GM19023 (cell line): ENCODE results near the gene VEGFA.

Experiments
- ATAC-seq: cut with Tn5 transposase; IDR thresholded peaks from one replicate; pipeline ENCODE4 v1.9.1; 2021; ENCODE audit warnings: mild to moderate bottlenecking, moderate library complexity; ENCODE audit not compliant: unreplicated experiment

VEGFA gene

DNA sequence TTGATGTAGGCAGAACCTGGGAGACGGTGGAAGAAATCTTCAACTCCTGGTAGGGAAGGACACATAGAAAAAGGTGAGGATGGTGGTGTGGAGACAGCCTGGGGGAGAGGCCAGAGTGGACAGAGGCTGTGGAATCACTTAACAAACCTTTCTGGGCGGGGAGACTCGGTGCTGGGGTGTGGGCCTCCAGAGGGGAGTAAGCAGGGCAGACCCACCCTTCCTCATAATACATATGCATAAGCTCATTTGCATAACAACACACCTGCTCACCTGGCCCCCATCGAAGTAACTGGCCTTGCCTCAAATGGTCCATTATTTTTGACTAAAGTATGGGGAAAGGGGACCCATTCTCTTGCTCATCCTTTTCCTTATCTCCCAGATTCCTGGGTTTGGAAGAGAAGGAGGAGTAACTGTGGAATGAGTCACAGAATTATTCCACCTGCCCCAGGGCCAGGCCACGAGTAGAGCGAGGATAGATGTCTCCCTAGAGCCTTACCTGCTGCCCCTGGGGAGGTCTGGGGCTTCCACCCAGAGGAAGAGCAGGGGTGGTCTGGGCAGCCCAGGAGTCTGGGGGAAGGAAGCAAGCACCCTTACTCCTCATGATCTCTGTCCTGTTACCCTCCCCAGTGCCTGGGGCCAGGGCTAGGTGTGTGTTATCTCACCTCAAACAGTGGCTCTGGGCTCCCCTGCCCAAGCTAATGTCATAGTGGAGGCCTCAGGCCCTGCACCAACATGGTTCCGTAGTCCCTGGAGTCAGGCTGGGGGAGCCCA, 10.7 kb upstream of the VEGFA start:
- ATAC-seq = no peak

DNA sequence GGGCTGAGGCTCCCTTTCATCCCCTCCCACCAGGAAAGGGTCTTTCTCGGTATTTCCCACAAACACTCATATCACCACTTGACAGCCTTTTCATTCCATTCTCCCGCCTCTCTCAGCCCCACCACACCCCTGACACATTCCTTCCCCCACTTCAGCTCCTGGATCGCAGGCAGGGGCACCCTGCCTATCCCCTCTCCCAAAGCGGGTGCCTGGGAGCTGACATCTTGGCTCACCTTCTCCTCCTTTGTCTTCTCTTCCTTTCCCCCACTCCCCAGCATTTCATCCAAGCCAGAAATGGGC, 10.2 kb upstream of the VEGFA start:
- no peak for ATAC-seq

DNA sequence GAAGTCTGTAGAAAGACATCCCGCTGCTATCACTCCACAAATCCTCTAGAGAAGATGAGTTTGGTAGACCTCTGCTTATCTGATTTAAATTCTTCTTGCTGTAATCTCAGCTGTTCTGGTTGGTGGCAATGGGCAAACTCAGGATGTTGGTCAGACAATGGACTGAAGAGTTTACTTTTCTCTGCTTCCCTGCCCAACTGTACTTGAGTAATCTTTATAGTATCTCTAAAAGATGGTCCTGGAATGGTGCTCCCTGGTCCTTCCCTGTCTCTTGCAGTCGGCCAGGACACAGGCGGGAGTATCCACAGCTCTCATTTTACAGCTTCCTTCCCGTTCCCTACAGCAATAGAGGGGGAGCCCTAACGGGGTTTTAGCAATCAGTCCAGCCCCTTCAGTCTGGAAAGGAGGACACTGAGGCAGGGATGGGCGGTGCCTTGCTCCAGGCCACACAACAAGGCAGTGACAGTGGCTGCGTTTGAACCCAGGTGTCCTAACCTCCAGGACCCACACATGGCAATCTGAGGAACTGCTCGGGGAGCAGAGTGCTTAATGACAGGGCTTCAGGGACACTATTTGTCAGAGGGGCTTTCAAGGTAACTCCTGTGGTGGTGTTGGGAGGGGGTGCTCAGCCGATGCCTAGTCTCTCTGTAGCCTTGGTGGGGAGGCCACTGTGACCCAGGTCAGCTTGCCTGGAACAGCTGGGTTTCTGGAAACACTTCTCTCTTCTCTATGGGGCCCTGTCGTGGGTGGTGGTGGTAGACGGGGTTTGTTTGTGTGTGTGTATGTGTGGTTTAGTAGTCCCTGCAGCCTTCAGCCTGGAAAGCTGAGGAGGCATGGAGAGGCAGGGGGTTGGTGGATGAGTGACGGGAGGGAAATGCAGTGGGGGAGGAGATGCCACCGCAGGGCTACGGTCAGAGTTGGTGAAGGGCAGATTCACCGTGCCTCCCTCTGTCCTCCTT, 9.5 kb upstream of the VEGFA start:
- no peak for ATAC-seq

DNA sequence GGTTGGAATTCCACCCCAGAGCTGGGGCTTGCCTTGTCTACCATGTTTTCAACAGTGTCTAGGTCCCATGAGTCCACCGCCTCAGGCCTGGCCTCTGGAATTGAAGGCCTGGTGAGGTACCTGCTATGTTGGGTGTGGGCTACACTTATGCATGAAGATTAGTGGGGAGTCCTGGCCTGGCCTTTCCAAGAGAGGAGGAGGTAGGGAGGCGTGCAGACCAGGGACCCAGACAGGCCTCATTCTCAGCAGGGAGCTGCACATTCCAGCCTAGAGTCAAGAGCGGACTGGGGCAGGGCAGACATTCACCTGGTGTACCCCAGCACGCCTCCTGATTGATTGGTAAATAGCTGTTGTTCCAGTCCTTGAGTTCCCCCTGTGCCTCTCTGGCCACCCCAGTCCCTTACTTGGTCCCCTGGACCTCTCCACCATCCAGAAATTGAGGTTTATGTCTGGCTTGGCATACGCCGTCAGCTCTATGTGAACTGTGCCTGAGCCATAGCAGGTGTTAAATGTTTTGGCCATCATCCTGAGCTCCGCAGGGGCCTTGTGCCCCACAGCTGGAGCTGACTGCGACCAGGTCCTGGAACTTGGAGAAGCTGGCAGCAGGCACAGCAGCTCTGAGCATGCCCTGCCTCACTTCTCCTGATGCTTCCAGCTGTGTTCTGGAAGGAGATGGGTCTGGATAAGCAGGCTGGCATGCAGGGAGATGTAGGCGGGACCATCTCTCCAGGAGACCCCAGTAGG, 8.2 kb upstream of the VEGFA start:
- ATAC-seq = no peak

DNA sequence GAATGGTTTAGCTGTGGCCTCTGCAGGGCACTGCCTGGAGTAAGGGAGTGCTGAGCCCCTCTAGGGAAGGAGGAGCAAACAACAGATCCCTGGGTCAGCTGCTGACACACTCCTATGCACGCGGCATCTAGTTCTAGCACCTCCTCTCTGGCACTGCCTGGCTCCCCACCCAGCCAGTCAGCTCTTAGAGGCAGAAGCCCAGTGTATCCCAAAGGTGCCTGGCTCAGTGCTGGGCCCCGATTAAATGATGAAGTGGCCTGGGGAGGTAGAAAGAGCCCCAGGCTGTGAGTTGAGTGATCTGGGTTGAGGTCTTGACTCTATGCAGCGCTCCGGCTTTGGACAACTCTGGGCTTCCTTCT, 7.6 kb upstream of the VEGFA start:
- ATAC-seq = no peak

DNA sequence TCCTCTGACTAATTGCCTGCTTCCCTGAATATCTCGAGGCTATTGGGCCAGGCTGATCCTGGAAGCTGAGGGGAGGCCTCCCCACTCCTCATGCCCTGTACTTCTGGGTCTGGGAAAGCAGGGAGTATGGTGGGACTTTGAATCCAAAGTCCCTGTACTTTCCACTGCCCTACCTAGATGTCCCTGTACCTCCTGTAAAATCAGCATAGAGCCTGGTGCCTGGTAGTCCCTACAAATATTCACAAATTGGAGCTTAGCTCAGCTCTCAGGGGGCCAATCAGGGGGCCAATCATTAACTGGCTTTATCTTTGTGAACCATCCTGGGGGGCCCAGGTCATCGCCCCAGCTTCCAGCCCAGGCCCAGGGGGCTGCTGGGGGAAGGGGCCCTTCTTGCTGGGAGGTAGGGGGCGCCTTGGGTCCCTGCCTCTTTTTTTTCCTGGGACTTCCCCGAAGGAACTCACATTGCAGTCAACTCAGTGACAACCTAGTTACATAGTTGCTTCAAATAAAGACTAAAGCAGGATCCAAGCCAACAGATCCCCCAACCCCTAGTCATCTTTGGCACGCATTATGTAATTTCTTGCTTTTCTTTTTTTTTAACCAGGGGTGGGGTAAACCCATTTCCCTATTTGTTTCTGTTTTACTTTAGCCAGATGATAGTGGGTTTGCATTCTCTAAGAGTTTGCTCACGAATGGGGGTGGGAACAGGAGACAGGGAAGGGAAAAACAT, 6.9 kb upstream of the VEGFA start:
- no peak for ATAC-seq

DNA sequence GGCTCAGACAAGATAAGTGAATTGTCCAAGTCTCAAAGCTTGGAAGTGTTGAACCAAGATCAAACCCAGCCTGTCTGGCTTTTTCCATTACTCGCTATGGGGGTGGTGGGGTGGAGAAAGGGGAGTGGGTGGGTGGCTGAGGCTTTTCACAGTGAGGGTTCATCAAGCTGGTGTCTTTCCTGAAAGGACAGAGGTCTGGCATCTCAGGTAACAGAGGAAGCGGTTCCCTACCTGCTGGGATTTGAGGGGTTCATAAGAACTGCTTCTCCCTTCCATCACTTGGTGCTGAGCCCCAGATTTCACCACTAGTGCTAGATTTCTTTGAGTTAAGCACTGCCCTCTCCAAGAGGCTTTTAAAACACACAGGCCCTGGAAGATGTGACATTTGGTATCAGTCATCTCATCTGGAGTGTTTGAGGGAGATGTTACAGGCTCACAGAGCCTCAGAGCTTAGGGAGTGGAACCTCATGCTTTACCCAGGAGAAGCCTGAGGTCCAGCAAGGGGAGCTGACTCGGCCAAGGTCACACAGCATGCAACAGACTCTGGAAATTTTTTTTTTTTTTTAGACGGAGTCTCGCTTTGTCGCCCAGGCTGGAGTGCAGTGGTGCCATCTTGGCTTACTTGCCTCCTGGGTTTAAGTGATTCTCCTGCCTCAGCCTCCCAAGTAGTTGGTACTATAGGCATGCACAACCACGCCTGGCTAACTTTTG, 6.0 kb upstream of the VEGFA start:
- no peak for ATAC-seq

DNA sequence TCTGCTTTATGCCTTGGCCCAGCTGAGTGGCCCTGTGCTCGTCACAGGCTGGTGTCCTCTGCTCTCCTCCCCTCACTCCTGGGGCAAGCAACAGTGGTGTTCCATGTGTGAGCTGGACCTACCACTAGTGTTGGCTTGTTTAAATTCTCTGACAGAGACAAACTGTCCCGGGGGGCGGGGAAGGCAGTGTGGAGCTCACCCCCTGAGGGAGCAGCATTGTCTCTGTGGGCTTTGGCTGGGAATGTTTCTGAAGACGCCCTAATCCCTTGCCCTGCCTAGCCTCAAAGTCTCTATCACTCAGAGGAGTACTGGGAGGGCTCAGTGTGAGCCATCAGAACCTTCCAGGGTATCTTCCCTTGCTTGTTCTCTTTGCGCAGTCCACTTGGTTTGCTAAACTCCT, 5.2 kb upstream of the VEGFA start:
- ATAC-seq = no peak

DNA sequence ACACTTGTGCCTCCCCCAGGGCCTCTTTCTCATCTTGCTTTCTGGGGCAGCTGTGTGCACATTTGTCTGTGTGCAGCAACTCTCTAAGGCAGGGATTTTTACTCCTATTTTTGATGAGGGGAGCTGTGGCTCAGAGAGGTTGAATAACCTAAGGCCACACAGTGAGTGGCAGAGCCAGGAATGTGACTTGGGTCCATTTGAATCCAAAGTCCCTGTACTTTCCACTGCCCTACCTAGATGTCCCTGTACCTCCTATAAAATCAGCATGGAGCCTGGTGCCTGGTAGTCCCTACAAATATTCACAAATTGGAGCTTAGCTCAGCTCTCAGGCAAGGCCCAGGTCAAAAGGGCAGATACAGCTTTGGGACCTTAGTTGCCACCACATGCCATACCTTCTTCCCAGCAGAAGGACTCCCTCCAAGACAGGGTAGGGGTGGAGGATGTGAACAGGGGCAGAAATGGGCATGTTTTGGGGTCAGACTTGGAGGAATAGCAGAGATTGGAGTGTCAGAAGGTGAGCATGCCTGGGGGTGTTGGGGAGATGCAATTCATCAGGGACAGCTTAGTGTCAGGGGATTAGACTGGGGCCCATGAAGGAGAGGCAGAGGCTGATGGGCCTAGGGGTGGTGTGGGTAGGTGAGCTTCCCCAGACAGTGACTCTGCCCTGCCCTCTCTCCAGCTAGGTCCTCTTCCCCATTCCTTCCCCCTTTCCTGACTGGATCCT, 4.1 kb upstream of the VEGFA start:
- ATAC-seq = no peak

DNA sequence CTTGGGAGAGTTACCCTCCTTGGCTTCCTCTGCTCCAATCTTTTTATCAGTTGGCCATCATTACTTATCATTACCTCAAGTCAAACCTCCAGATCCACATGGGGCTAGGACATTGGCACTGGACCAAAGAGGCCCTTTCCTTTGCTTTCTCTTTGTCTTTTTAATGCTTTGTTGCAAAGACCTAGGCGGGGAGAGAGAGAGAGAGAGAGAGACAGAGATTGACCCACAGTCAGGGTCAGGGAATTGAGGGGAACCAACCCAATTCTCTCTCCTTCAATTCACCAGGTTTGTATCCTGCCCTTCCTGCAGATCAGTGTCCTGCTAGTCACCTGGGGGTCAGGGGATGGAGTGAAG, 3.5 kb upstream of the VEGFA start:
- no peak for ATAC-seq

DNA sequence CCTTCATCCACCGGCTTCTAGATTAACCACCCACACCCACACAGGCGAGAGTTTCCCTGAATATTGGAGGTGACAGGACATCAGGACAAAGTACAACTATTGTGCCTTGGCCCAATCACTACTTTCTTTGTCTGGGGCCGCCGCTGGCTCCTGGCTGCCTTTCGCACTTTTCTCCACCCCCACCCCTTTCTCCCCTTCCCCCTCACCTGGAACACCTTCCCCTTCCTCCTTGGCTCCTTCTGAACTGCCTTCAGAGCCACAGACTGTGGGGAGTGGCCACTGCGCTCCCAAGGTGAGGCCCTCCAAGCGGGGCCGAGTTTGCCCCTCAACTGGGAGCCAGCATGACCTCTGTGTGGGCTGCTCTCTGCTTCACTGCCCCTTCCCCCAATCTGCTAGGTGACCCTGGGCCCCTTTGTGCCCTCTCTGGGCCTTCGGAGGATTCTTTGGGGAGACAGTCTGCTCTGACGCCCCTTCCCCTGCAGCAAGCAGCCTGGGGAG, 3.0 kb upstream of the VEGFA start:
- ATAC-seq = no peak

DNA sequence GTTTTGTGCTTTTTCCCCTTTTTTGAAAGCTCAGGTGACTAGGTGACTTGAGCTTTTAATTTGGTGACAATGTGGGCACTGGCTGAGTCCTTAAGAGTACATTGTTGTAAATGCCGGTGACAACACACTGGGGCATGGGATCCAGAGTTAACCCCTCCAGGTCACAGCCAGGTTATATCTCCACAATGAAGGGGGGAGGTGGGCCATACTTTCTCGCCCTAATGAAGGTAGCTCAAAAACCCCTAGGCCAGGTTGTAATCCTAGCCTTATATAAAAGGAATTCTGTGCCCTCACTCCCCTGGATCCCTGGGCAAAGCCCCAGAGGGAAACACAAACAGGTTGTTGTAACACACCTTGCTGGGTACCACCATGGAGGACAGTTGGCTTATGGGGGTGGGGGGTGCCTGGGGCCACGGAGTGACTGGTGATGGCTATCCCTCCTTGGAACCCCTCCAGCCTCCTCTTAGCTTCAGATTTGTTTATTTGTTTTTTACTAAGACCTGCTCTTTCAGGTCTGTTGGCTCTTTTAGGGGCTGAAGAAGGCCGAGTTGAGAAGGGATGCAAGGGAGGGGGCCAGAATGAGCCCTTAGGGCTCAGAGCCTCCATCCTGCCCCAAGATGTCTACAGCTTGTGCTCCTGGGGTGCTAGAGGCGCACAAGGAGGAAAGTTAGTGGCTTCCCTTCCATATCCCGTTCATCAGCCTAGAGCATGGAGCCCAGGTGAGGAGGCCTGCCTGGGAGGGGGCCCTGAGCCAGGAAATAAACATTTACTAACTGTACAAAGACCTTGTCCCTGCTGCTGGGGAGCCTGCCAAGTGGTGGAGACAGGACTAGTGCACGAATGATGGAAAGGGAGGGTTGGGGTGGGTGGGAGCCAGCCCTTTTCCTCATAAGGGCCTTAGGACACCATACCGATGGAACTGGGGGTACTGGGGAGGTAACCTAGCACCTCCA, 2.2 kb upstream of the VEGFA start:
- no peak for ATAC-seq

DNA sequence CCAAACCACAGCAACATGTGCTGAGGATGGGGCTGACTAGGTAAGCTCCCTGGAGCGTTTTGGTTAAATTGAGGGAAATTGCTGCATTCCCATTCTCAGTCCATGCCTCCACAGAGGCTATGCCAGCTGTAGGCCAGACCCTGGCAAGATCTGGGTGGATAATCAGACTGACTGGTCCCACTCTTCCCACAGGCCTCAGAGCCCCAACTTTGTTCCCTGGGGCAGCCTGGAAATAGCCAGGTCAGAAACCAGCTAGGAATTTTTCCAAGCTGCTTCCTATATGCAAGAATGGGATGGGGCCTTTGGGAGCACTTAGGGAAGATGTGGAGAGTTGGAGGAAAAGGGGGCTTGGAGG, 1.5 kb upstream of the VEGFA start:
- no peak for ATAC-seq

DNA sequence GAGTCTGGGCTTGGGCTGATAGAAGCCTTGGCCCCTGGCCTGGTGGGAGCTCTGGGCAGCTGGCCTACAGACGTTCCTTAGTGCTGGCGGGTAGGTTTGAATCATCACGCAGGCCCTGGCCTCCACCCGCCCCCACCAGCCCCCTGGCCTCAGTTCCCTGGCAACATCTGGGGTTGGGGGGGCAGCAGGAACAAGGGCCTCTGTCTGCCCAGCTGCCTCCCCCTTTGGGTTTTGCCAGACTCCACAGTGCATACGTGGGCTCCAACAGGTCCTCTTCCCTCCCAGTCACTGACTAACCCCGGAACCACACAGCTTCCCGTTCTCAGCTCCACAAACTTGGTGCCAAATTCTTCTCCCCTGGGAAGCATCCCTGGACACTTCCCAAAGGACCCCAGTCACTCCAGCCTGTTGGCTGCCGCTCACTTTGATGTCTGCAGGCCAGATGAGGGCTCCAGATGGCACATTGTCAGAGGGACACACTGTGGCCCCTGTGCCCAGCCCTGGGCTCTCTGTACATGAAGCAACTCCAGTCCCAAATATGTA, 957 bp upstream of the VEGFA start:
- ATAC-seq = no peak

DNA sequence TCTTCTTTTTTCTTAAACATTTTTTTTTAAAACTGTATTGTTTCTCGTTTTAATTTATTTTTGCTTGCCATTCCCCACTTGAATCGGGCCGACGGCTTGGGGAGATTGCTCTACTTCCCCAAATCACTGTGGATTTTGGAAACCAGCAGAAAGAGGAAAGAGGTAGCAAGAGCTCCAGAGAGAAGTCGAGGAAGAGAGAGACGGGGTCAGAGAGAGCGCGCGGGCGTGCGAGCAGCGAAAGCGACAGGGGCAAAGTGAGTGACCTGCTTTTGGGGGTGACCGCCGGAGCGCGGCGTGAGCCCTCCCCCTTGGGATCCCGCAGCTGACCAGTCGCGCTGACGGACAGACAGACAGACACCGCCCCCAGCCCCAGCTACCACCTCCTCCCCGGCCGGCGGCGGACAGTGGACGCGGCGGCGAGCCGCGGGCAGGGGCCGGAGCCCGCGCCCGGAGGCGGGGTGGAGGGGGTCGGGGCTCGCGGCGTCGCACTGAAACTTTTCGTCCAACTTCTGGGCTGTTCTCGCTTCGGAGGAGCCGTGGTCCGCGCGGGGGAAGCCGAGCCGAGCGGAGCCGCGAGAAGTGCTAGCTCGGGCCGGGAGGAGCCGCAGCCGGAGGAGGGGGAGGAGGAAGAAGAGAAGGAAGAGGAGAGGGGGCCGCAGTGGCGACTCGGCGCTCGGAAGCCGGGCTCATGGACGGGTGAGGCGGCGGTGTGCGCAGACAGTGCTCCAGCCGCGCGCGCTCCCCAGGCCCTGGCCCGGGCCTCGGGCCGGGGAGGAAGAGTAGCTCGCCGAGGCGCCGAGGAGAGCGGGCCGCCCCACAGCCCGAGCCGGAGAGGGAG, 580 bp downstream of the VEGFA start:
- peak; percentile 4 for ATAC-seq

DNA sequence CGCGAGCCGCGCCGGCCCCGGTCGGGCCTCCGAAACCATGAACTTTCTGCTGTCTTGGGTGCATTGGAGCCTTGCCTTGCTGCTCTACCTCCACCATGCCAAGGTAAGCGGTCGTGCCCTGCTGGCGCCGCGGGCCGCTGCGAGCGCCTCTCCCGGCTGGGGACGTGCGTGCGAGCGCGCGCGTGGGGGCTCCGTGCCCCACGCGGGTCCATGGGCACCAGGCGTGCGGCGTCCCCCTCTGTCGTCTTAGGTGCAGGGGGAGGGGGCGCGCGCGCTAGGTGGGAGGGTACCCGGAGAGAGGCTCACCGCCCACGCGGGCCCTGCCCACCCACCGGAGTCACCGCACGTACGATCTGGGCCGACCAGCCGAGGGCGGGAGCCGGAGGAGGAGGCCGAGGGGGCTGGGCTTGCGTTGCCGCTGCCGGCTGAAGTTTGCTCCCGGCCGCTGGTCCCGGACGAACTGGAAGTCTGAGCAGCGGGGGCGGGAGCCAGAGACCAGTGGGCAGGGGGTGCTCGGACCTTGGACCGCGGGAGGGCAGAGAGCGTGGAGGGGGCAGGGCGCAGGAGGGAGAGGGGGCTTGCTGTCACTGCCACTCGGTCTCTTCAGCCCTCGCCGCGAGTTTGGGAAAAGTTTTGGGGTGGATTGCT, 1.3 kb downstream of the VEGFA start:
- peak; percentile 26 for ATAC-seq
